SK-N-SH (cell line): ENCODE measurements around the gene INSYN2B.
A peak's percentile ranks its signal among the peaks of the same experiment; 100 is the strongest.

Experiments
- CHD2 ChIP-seq: fragments of 150-350 bp; IDR thresholded peaks from 2 replicates; pipeline ENCODE4 v1.6.1; 2018; ENCODE audit warnings: low read length; ENCODE audit not compliant: partially characterized antibody
- EP300 ChIP-seq, 2 experiments: IDR thresholded peaks; 2 replicates each; pipeline versions ENCODE4 v1.4.0 to v1.6.1; 2012; ENCODE audit warnings: borderline replicate concordance in 1 of 2, low read depth in 1 of 2, low read length in 1 of 2
- EZH2phosphoT487 ChIP-seq: fragments of 200-600 bp; sonication (generic); IDR thresholded peaks from 2 replicates; pipeline ENCODE4 v1.6.1; 2017; ENCODE audit warnings: low read depth, mixed run types, mild to moderate bottlenecking, antibody characterized with exemption, moderate library complexity, borderline replicate concordance
- MXI1 ChIP-seq: IDR thresholded peaks from 2 replicates; pipeline ENCODE4 v1.6.1; 2012; ENCODE audit warnings: mild to moderate bottlenecking, low read depth, low read length, improper control_type of control experiment
- RAD21 ChIP-seq: IDR thresholded peaks from 2 replicates; pipeline ENCODE4 v1.6.1; 2012; ENCODE audit warnings: mild to moderate bottlenecking, low read length
- REST ChIP-seq: IDR thresholded peaks from 2 replicates; pipeline ENCODE4 v1.6.1; 2012; ENCODE audit warnings: mild to moderate bottlenecking, low read depth, low read length, moderate library complexity
- SMC3 ChIP-seq: IDR thresholded peaks from 2 replicates; pipeline ENCODE4 v1.6.1; 2012; ENCODE audit warnings: low read depth, low read length, improper control_type of control experiment
- TEAD4 ChIP-seq: IDR thresholded peaks from 2 replicates; pipeline ENCODE4 v1.4.0; 2012; ENCODE audit warnings: mild to moderate bottlenecking, borderline replicate concordance; ENCODE audit not compliant: insufficient read depth
- YY1 ChIP-seq: IDR thresholded peaks from 2 replicates; pipeline ENCODE4 v1.4.0; 2012; ENCODE audit warnings: low read depth, mild to moderate bottlenecking
- TF ChIP-seq, protein P1 (sequence below): fragments of 200-600 bp; sonication (generic); IDR thresholded peaks from 2 replicates; pipeline ENCODE4 v1.6.1; 2017; ENCODE audit warnings: antibody characterized with exemption, mild to moderate bottlenecking, moderate library complexity
- TF ChIP-seq, protein P2 (sequence below): IDR thresholded peaks from 2 replicates; pipeline ENCODE4 v1.4.0; 2012; ENCODE audit warnings: low read depth, borderline replicate concordance
- TF ChIP-seq, protein P3 (sequence below): IDR thresholded peaks from 2 replicates; pipeline ENCODE4 v1.4.0; 2012; ENCODE audit warnings: low read depth, borderline replicate concordance

DNA sequence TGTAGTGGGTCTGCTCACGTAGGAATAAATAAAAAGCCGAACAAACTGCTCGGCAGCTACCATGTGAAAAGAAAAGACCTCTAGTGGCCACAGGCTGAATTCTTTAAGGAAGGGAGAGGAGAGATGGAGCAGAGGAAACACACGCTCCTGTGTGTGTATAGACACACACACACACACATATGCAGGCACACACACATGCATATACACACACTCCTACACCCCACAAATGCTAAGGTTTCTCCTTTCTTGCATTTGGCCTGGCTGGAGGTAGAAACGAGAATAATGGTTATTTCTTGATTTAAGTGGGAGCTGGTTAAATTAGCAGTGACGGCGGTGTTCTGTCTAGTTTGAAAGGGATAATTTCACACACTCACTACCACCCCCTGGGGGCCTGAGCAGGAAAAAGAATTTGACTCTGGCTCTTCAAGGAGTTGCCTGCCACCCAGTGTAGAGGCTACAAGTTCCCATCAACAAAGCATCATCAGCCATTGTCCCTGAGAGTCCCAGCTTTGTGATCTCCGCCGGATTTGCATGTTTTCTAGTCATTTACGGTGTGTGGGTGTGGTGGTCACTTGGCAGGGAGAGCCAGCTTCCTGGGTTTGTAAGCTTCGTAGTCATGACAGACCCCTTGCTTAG lies at the start of gene INSYN2B:
- TF ChIP-seq, protein P1, sequence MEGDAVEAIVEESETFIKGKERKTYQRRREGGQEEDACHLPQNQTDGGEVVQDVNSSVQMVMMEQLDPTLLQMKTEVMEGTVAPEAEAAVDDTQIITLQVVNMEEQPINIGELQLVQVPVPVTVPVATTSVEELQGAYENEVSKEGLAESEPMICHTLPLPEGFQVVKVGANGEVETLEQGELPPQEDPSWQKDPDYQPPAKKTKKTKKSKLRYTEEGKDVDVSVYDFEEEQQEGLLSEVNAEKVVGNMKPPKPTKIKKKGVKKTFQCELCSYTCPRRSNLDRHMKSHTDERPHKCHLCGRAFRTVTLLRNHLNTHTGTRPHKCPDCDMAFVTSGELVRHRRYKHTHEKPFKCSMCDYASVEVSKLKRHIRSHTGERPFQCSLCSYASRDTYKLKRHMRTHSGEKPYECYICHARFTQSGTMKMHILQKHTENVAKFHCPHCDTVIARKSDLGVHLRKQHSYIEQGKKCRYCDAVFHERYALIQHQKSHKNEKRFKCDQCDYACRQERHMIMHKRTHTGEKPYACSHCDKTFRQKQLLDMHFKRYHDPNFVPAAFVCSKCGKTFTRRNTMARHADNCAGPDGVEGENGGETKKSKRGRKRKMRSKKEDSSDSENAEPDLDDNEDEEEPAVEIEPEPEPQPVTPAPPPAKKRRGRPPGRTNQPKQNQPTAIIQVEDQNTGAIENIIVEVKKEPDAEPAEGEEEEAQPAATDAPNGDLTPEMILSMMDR, result peak; percentile 90
- TF ChIP-seq YY1 (no peak; the same call in 1 of the 2 replicates), REST (peak; percentile 12; the same call in 1 of the 2 replicates), RAD21 (peak; percentile 67), MXI1 (peak; percentile 65; the same call in 1 of the 2 replicates), CHD2 (no peak), TEAD4 (no peak), EZH2phosphoT487 (no peak), EP300 (IDR thresholded peaks at IDR 0.05; ENCODE audit: borderline replicate concordance in 1 of 2, low read depth in 1 of 2, low read length in 1 of 2) (no peak), SMC3 (peak; percentile 72)
- TF ChIP-seq, protein P2, sequence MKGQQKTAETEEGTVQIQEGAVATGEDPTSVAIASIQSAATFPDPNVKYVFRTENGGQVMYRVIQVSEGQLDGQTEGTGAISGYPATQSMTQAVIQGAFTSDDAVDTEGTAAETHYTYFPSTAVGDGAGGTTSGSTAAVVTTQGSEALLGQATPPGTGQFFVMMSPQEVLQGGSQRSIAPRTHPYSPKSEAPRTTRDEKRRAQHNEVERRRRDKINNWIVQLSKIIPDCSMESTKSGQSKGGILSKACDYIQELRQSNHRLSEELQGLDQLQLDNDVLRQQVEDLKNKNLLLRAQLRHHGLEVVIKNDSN, result no peak
- TF ChIP-seq, protein P3, sequence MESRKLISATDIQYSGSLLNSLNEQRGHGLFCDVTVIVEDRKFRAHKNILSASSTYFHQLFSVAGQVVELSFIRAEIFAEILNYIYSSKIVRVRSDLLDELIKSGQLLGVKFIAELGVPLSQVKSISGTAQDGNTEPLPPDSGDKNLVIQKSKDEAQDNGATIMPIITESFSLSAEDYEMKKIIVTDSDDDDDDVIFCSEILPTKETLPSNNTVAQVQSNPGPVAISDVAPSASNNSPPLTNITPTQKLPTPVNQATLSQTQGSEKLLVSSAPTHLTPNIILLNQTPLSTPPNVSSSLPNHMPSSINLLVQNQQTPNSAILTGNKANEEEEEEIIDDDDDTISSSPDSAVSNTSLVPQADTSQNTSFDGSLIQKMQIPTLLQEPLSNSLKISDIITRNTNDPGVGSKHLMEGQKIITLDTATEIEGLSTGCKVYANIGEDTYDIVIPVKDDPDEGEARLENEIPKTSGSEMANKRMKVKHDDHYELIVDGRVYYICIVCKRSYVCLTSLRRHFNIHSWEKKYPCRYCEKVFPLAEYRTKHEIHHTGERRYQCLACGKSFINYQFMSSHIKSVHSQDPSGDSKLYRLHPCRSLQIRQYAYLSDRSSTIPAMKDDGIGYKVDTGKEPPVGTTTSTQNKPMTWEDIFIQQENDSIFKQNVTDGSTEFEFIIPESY, result no peak
